GM18909 (cell line): ENCODE results near the gene EMC8.

ENCODE experiments used
- ATAC-seq: cut with Tn5 transposase; IDR thresholded peaks from one replicate; pipeline ENCODE4 v1.9.1; 2021; ENCODE audit warnings: mild to moderate bottlenecking; ENCODE audit not compliant: unreplicated experiment, poor library complexity

Gene EMC8

DNA sequence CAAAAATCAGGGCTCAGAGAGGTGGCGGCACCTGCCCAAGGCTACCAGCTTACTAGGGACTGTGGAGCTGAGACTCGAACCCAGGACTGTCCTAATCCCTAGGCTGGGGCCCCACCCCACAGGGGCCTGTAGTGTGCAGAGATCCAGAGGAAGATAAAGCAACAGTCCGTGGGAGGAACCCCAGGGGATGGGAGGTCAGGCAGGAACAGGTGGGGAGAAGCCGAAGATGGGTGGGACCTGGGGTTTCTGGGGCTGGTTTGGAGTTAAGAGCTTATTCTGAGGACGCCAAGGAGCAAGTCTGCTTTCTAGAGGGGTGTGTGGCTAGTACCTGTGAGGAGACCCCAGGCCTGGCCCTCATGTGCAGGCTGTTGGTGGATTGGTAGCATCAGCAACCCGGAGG, 63.4 kb downstream of the EMC8 start:
- no peak for ATAC-seq

DNA sequence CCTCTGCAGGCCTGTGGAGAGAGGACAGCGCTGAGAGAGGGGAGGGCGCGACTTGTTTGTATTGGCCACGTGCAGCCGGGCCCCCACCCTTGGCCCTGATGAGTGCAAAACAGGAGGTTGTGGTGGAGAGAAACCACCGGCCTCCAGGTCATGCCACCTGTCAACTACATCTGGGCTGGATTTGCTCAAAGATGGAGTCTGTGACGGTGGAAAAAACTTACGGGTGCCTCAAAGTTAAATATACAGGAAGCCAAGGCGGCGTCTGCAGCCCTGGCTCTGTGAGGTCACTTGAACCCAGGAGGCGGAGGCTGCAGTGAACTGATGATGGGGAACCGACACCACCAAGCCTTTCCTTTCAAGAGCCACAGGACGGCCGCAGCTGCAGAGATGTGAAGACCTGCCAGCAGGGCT, 64.1 kb downstream of the EMC8 start:
- peak; percentile 85 for ATAC-seq

DNA sequence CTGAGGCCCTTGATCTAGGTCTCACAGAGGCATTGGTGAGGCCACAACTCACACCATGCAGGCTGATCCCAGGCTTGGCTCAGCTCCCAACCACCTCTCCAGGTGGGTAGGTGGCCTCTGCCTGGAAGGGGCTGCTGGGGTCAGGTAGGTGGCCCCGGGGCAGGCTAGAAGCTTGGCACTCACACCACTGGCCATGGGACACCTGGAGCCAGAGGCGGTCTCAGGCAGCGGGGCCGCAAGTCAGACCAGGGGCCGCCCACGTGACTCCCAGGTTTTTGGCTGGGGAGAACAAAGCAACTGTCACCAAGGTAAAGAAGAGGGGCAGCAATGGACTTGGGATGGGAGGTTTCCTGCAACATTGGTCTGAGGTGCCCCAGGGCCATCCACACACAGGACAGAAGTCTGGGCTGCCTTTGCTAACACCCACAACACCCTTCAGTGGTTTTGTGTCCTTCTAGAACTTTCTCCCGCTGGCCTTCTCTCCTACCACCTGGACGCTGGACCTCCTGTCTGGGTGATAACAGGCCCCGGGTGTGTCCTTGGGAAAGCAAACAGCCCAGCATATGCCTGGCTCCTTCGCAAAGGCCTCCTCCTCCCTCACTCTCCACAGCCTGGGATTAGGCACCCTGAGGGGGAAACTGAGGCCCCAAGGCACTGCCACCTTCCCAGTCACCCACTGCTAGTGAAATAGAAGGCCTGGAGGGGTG, 64.9 kb downstream of the EMC8 start:
- ATAC-seq: no peak

DNA sequence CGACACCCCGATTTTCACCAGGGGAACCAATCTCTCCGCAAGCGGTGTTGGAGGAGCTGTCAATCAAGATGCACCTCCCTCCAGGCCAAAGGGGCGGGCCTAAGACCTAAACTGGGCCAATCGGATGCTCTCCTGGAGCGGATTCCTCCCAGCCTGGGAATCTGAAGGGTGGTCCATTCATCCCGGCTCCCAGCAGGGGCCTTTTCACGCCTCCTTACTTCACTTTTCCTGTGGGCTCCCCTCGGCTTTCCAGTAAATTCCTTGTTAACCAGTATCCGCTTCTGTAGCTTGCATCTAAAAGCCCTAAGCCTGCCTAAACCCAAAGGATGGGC, 65.5 kb downstream of the EMC8 start:
- ATAC-seq: no peak

DNA sequence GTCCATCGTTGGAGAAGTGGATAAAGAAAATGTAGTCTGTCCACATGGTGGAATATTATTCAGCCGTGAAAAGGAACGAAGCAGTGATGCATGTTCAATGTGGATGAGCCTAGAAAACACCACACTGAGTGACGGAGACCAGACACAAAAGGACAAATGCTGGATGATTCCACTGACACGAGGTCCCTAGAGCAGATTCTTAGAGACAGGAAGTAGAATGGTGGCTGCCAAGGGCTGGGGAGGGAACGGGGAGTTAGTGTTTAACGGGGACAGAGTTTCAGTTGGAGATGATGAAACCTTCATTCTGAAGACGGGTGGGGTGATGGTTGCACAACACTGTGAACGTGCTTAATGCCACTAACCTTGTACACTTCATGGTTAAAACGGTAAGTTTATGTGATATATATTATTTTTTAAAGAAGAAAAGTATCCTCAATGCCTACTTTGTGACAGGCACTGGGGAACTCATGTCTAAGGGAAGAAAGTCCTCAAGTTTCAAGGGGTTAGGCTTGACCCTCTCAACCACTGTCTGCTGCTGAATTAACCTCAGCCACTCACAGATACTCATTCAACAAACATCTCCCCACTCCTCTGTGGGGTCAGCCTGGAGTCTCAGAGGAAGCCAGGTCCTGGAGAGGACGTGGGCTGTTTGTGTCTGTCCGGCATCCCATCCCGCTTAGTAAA, 66.0 kb downstream of the EMC8 start:
- ATAC-seq: no peak

DNA sequence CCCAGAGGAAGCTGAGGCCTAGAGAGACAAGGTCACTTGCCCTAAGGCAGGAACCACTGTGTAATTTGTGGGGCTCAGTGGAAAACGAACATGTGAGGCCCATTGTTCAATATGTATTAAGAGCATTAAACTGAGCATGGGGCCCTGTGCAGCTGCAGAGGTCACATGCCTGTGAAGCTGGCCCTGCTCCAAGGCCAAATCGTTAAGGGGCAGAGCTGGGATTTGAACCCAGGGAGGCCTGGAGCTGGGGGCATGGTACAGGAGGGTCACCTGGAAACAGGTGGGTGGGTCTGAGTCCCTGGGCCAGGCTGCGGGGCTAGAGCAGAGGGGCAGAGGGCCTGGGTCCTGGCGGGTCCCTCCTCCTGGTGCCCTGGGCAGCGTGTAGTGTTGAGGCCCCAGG, 68.2 kb downstream of the EMC8 start:
- ATAC-seq: no peak

DNA sequence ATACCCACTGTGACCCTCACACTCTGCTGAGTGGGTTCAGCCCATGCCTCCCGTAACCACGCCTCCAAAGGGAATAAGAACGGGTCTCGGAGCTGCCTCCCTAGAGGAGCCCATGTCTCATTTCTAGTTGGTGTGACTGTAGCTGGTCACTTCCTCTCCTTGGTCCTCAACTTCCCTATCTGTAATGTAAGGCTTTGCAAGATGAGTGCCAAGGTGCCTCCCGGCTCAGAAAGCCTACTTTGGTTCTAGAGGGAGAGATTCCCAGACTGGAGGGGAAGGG, 69.2 kb downstream of the EMC8 start:
- no peak for ATAC-seq

DNA sequence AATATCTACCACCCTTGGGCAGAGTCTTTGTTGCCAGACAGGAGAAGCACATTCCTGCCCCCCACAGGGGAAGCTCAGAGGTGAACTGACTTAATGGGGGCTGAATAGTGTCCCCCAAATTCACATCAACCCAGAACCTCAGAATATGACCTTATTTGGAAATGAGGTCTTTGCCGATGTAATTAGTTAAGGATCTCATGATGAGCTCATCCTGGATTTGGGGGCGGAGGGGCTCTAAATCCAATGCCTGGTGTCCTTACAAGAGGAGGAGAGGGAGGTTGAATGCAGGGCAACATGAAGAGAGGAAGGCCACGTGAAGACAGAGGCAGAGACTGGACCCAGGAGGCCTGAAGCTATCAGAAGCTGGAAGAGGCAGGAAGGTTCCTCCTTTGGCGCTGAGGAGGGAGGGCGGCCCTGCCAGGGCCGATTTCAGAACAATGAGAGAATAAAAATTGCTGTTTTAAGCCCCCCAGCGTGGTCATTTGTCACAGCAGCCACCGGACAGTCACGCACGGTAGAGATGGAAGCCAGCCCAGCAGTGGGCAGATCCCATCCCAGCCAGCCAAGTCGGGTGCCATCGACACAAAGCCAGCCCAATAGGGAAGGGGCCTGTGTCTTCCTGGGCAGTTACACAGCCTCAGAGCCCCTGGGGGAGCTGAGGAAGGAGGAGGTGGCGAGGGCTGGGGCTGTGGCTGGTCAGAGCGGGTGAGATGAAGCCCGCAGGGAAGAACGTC, 69.7 kb downstream of the EMC8 start:
- no peak for ATAC-seq

DNA sequence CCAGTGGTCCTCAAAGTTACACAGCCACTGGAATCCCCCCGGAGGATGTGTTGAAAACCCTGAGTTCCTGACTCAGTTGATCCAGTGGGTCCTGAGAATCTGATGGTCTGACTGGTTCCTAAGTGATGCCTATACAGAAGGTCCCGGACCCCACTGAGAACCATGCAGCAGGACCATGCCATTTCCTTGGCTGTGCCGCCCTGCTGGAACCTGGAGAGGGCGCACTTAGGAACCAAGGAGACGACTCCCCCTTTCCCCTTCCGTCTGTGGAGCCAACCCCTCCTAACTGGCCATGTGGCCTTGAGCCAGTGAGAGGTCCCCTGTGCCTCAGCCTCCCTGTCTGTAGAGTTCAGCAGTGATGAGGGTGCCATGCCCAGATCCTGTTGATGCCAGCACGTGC, 70.5 kb downstream of the EMC8 start:
- ATAC-seq: no peak
